Left cardiac atrium (tissue), 4 donors: ENCODE measurements around the gene REEP1. TPM values are rescaled to one million over a fixed set of nuclear protein-coding genes. Genes with fewer than 3 reads are reported as not detected.

Source experiments
- ATAC-seq, 2 donors: fragments of 200-7000 bp; cut with Tn5 transposase; one replicate each; pipeline ENCODE4 v1.9.1; 2020; ENCODE audit warnings: mild to moderate bottlenecking in 2 of 2, moderate library complexity in 2 of 2
- DNase-seq: peaks from one replicate; pipeline ENCODE4 v3.0.0-alpha.2; 2020
- intact Hi-C, 2 donors: fragments of 100-400 bp; cut with DNase I; formaldehyde crosslinking; loops; one replicate each; pipeline versions ENCODE4 v1.14.1 to v1.15.1; 2022 to 2023
- total RNA-seq, 2 donors: library from RNA; stranded (reverse); fragmentation: NEBNext Ultra II Directional; extraction: Animal tissue kit (Norgen Biotek cat#: 25700); gene quantifications; one replicate each; pipeline ENCODE4 v1.2.1, GENCODE V29; 2021
- donor health status: DM: no; HTN: yes; CAD: no.
- donor health status: DM: no; HTN: yes; CAD: no; lungs with severe emphysema.
- donor health status: DM: yes; HTN: yes; CAD: no.
- donor health status: Dilated cardiomyopathy.

Gene REEP1
- total RNA-seq, 2 donors from 2014 or later = 15.7 to 22.5 TPM

GRCh38 chr2:86314125-86314524 is 23.3 kb downstream of the REEP1 start:
- ATAC-seq (peak in 1 of 2 donors; percentile 65), DNase-seq (no peak)
- intact Hi-C loops = no loop called here

DNA sequence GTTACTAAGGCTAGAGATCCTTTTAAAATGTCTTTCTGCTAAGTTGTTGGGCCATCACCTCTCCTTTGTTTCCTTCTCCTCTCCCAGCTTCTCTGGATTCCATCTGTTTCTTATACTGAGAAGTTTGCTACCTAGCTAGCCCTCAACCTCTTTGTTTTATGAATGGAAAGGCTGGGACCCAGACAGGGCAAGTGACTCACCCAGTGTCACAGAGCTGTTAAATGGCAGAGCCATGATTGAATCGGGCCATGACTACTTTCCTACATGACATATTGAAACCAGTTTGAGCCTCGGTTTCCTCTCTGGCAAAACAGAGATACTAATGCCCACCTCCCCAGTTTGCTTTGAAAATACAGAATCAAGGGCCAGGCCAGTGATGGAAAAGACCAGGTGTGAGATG is 24.1 kb downstream of the REEP1 start:
- intact Hi-C loops = no loop called here
- DNase-seq (no peak), ATAC-seq (no peak)

DNA sequence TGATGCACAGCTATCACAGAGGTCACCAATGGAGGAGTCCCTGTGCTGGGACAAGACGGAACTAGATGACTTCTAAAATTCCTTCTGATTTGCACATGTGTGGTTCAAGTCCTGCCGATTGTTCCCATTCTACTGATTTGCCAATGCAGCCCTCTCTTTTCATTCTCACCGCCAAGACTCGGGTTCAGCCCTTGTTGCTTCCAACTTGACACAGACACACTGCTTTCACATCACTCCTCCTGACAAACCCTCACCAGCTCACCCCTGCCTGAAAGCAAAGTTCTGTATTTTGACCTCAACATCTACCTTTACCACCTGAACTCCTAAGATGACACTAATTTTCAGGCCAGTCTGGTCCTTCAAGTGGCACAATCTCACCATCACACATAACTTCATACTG is 25.5 kb downstream of the REEP1 start:
- ATAC-seq (no peak), DNase-seq (no peak)
- intact Hi-C loops = no loop called here

DNA sequence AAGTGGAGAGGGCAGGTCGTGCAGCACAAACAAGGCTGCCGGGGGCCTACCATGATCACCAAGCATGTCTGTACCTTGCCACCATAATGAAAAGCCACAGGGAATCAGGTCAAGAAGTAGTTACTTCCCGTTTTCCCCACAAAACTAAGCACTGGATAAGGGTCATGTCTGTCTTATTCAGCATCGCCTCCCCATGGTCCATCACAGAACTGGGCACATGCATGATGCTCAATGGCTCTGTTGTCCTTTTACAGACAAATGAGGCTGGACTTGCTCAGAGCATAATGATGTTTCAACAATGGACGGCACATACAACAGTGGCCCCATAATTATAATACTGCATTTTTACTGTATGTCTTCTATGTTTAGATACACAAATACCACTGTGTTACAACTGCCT is 27.5 kb downstream of the REEP1 start:
- intact Hi-C loops = no loop called here
- no peak for DNase-seq
- ATAC-seq = no peak

DNA sequence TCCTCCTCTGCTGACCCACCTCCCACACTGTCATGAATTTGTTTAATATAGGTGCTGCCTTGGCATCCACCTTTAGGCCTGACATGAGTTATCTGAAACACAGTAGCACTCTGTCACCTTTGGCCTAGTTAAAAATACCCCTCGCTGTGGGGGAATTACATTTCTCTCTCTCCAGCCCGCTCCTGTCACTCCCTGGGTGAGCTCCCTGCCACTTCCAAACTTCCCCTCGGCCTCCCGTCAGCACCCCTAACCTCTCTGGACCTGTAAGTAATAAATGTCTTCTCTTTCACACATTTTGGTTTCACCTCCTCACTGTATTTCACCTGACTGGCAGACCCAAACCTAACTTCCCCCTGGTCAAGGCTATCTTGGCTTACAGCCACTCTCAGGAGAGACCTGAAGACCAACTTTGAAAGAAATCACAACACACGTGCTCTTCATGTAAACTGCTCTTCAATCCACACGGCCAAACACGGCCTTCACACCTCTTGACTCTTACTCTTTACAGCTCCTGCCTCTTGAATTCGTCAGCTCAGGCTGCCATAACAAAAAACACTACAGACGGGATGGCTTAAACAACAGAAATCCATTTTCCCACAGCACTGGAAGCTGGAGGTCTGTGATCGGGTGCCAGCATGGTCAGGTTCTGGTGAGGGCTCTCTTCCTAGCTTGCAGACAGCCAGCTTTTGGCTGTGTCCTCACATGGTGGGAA is 28.3 kb downstream of the REEP1 start:
- ATAC-seq (peak; percentile 15 to 47), DNase-seq (no peak)
- intact Hi-C loops = no loop called here

- intact Hi-C loops = no loop called here
- peak in 1 of 2 donors; percentile 6 for ATAC-seq
Measured at GRCh38 chr2:86308356-86308755, 29.1 kb downstream of the REEP1 start.

GRCh38 chr2:86307431-86307830 is 30.0 kb downstream of the REEP1 start:
- intact Hi-C loops = no loop called here
- no peak for ATAC-seq
- DNase-seq = no peak

More at GRCh38 chr2:86308356-86308755, 29.1 kb downstream of the REEP1 start:
- DNase-seq = no peak

GRCh38 chr2:86305915-86306254 is 31.5 kb downstream of the REEP1 start:
- ATAC-seq = no peak
- intact Hi-C loops = no loop called here

GRCh38 chr2:86305195-86305914 is 32.1 kb downstream of the REEP1 start:
- no peak for ATAC-seq
- no peak for DNase-seq
- intact Hi-C loops = no loop called here

More at GRCh38 chr2:86305915-86306254, 31.5 kb downstream of the REEP1 start:
- DNase-seq = no peak

DNA sequence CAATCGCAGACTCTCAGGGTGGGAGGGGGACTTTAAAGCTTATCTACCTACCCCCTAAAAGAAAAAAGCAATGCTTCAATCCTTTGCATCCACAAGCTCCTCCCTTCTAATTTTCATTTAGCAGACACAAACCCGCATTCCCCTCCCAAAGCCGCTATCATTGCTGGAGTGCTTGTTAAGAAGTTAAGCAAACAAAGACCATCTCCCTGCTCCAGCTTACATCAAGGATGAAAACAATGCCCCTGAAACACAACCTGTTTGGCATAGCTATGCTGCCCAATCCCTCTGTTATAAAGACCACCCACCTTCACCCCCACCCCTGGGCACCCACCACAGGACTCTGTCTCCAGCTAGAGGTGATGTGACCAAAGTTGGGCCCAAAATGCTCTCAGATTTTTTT is 33.0 kb downstream of the REEP1 start:
- intact Hi-C loops = loop anchor here in 1 of 2 donors (5.0 kb wide), 1 partner anchor 33 kb away; the partner anchor contains the start of gene REEP1
- ATAC-seq = no peak
- no peak for DNase-seq

DNA sequence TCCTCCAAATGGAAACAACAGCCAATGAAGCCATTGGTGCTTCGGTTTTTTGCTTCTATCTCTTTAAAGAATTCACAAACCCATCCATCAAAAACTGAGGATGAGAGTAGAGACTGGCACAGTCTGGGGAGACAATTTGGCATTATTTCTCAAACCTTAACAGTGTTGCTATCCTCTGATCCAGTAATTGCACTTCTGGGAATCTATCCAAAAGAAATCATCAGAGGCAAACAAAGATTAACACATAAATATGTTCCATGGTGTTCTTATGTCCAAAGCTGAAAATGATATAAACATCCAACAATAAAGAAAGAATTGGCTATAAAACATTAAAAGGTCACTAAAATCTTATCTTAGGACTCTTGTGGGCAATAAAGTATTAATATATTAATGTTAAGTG is 35.1 kb downstream of the REEP1 start:
- no peak for DNase-seq
- peak in 1 of 2 donors; percentile 74 for ATAC-seq
- intact Hi-C loops = loop anchor here in 1 of 2 donors (5.0 kb wide), 1 partner anchor 35 kb away; the partner anchor contains the start of gene REEP1

DNA sequence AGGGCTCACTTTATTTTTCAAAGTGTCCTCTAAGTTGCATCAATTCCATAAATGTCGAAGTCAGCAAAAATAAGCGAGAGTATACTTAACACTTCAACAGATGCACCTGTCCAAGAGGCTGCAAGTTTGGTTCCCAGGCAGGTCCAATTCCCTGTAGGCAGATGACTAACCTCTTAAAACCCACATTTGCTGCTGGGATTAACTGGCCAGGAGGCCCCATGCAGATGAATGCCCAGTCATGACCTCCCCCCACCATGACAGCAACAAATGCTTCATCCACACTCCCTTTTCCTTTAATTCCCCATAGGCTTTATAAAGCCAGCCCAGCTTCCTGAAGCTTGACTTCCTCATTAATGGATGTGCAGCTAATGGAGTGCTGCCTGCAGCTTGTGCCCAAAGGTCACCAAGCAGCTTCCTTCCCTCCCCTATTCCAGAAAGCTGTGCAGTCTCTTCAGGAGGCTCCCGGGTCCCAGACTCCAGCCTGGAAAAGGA is 35.7 kb downstream of the REEP1 start:
- ATAC-seq (peak in 1 of 2 donors; percentile 7), DNase-seq (no peak)
- intact Hi-C loops = loop anchor here in 1 of 2 donors (5.0 kb wide), 1 partner anchor 36 kb away; the partner anchor contains the start of gene REEP1

- ATAC-seq = no peak
Measured at GRCh38 chr2:86301009-86301408, 36.4 kb downstream of the REEP1 start.

GRCh38 chr2:86300496-86300895 is 36.9 kb downstream of the REEP1 start:
- ATAC-seq (peak in 1 of 2 donors; percentile 52), DNase-seq (no peak)
- intact Hi-C loops = loop anchor here in 1 of 2 donors (5.0 kb wide), 1 partner anchor 37 kb away; the partner anchor contains the start of gene REEP1

More at GRCh38 chr2:86301009-86301408, 36.4 kb downstream of the REEP1 start:
- no peak for DNase-seq
- intact Hi-C loops = loop anchor here in 1 of 2 donors (5.0 kb wide), 1 partner anchor 36 kb away; the partner anchor contains the start of gene REEP1

DNA sequence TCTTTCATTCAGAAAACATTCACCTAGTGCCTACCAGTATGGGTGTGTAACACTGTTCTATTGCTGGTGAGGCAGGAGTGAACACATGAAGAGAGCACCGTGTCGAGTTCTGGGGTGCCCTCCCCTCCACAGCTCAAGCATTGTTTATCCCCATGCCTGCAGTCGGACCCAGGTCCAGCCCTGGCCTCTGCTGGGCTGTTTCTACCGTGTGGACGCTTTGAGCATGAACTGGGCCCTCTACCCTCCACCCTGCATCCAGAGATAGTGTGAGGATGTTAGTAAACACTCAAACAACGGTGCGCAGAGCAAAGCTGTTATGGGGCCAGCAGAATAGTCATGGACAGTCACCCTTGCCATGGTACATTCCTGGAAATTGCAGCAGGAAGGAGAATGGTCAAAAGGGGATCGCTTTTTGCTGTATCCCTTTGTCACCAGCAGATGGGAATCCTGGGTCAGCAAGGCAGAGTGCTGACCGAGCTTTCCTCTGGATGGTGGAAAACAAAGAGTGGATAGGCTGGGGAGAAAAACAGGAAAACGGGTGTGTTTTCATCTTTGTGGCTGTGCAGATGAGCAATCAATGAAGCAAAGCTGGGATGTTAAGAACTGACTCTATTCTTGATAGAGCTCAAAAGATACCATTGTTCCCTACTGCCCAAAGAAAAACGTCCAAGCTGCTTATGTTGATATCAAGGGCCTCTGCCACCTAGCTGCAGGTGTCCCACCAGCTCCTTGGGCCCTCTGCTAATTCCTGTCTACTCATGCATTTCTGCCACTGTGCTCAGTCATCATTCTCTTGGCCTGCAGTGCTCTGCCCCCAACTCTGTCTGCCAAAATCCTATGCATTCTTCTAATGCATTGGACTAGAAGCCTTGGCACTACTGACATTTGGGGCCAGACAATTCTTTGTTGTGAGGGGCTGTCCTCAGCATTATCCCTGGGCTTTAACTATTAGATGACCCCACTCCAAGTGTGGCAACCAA is 38.7 kb downstream of the REEP1 start:
- ATAC-seq = peak; percentile 21 to 72
- no peak for DNase-seq
- intact Hi-C loops = loop anchor here (5.0 to 10.0 kb wide), 3 partner anchors 66 to 76 kb away; no protein-coding TSS in a partner anchor

DNA sequence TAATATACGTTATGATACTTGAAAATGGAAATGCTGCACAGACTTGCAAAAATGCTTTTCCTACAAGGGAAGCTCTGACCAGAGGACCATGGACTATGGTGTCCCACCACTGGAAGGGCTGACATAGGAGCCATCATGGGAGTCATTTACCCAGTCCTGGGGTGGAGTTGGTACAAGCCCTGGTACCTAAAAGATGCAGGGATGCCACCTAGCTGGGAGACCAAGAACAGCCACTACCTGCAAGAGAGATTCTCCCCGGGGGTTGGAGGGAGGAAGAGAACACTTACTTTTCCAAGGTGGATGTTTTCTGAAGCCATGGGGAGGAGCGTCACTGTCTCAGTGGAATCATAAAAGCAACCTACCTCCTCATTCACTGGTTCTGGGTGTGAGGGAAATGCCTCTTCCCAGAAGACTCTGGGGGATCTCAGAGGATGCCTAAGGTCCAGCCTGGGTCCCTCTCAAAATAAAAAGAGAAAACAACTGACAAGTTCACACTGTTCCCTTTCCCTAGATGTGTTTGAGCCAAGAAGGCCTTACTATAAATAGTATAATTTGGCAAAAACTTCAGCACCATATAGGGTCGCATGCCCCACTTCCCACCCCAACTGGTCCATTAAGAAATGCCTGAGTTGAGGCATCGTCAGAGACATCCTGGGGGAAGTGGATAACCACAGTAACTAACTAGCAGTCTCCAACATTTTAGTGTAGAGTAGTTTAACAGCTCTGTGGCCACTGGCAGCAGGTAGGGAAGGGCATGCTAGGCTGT is 39.9 kb downstream of the REEP1 start:
- peak in 1 of 2 donors; percentile 65 for ATAC-seq
- no peak for DNase-seq
- intact Hi-C loops = loop anchor here (5.0 to 10.0 kb wide), 3 partner anchors 67 to 75 kb away; no protein-coding TSS in a partner anchor

DNA sequence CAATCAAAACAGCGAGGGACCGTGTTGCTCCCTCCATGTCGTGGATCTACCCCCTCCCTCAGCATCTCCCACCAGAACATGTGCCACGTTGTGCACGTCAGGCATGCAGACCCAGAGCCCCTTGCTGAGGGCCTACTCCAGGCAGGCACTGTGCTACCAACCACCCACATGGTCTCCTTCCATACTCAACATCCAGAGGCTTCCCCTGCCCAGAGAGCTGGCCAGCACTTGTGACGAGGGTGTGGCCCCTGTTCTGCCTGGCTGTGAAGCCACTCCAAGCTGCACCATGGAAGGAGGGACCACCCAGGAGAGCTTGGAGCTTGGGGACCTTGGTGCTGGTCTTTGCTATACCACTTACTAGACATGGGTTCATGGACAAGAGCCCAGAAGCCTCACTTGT is 40.5 kb downstream of the REEP1 start:
- DNase-seq (no peak), ATAC-seq (no peak)
- intact Hi-C loops = loop anchor here (5.0 to 10.0 kb wide), 3 partner anchors 68 to 75 kb away; no protein-coding TSS in a partner anchor

- intact Hi-C loops = loop anchor here (5.0 to 10.0 kb wide), 3 partner anchors 70 to 73 kb away; no protein-coding TSS in a partner anchor
Measured at GRCh38 chr2:86295066-86295465, 42.4 kb downstream of the REEP1 start.

More at GRCh38 chr2:86295066-86295465, 42.4 kb downstream of the REEP1 start:
- ATAC-seq (no peak), DNase-seq (no peak)
